NT2/D1 (cell line): ENCODE measurements around the gene TP53TG5.

Experiments
- YY1 ChIP-seq: IDR thresholded peaks from 2 replicates; pipeline ENCODE4 v1.6.1; 2011; ENCODE audit not compliant: insufficient read length, insufficient read depth
- ZNF274 ChIP-seq: IDR thresholded peaks from 2 replicates; pipeline ENCODE4 v1.6.1; 2011; ENCODE audit warnings: mild to moderate bottlenecking, low read depth, low read length

GRCh38 chr20:45355209-45356084, 22.7 kb downstream of the TP53TG5 start:
- TF ChIP-seq ZNF274 (no peak), YY1 (no peak)
